ENCODE data around the gene IL4I1. TPM values are rescaled to one million over a fixed set of nuclear protein-coding genes. Genes with fewer than 3 reads are reported as not detected.

IL4I1 gene
- total RNA-seq, 1 experiment from 2014 or later: 1.5 TPM

DNA sequence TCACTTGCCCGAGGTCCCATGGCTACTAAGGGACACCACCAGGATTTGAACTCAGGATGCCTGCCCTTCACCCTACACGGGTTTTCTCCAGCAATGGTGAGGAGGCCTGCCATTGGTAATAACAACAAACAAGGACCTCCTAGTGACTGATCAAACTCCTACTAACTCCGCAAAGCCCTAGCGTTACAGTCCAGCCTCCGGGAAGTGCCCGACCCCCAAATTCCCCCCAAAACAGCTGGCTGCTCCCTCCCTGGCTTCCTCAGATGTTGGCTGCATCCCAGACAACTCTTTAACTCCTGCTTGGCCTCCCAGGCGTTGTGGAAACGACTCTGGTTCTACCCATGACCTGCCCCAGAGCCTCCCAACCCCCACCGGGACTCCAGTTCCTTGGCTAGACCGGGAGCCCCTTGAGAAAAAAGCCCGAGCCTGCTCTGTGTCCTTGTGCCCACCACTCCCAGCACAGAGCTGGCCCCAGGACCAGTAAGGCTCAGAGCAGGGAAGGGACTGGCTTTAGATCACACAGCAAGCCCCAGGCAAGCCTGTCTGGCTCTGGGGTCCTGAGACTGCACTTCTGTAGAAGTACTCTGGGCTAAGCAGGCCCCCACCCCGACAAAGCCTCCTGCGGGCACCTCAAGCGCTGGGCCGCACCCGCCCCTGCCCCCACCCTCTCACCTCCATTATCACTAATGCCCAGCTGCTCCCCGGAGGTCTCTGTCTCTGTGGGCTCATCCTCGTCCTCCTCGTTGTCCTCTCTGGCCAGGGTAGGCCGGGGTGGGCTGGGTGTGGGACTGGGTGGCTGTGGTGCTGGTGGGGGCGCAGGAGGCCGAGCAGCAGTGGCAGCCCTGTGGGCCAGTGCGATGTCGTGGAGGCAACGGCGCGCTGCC is 24.2 kb downstream of the IL4I1 start:
- no peak overlapping the region for H3K4me3 ChIP-seq (ENCODE audit: low read depth in 2 of 2, low read length in 2 of 2)
- DNase-seq (ENCODE audit: low read depth, low spot score) (no peak), ATAC-seq (no peak)
- BruUV-seq (replicated peaks): no TSS peak
- no peaks in the 10 kb centered on the region for H3K9me3 ChIP-seq (ENCODE audit: control insufficient read depth, insufficient read depth, low read depth, low read length)
- in situ Hi-C loops (cut with HindIII; ENCODE audit: low pct_unique_long_range_greater_than_20kb, low sequenced_read_pairs) (no loop called here), intact Hi-C loops (cut with micrococcal nuclease; ENCODE audit: unreplicated experiment) (no loop called here)
- peak overlapping the region; percentile 40 for H3K27ac ChIP-seq (ENCODE audit: low read length)
- H3K4me1 ChIP-seq (ENCODE audit: control insufficient read depth, insufficient read depth, low read length): peaks cover 25% of the 10 kb centered on the region
- H3K36me3 ChIP-seq (ENCODE audit: control insufficient read depth, insufficient read depth, low read length): peaks cover 5% of the 10 kb centered on the region; the same call in 1 of the 2 replicates
- TF ChIP-seq SIN3A (IDR thresholded peaks at IDR 0.05; ENCODE audit: borderline replicate concordance, insufficient read depth, low read depth, low read length): no peak
- TF ChIP-seq, protein P1, sequence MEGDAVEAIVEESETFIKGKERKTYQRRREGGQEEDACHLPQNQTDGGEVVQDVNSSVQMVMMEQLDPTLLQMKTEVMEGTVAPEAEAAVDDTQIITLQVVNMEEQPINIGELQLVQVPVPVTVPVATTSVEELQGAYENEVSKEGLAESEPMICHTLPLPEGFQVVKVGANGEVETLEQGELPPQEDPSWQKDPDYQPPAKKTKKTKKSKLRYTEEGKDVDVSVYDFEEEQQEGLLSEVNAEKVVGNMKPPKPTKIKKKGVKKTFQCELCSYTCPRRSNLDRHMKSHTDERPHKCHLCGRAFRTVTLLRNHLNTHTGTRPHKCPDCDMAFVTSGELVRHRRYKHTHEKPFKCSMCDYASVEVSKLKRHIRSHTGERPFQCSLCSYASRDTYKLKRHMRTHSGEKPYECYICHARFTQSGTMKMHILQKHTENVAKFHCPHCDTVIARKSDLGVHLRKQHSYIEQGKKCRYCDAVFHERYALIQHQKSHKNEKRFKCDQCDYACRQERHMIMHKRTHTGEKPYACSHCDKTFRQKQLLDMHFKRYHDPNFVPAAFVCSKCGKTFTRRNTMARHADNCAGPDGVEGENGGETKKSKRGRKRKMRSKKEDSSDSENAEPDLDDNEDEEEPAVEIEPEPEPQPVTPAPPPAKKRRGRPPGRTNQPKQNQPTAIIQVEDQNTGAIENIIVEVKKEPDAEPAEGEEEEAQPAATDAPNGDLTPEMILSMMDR (IDR thresholded peaks at IDR 0.05): no peak
- ChIA-PET POLR2A (no interaction called here), CTCF (no interaction called here)
- H3K27me3 ChIP-seq (ENCODE audit: control insufficient read depth, insufficient read depth, low read length): no peaks in the 10 kb centered on the region

DNA sequence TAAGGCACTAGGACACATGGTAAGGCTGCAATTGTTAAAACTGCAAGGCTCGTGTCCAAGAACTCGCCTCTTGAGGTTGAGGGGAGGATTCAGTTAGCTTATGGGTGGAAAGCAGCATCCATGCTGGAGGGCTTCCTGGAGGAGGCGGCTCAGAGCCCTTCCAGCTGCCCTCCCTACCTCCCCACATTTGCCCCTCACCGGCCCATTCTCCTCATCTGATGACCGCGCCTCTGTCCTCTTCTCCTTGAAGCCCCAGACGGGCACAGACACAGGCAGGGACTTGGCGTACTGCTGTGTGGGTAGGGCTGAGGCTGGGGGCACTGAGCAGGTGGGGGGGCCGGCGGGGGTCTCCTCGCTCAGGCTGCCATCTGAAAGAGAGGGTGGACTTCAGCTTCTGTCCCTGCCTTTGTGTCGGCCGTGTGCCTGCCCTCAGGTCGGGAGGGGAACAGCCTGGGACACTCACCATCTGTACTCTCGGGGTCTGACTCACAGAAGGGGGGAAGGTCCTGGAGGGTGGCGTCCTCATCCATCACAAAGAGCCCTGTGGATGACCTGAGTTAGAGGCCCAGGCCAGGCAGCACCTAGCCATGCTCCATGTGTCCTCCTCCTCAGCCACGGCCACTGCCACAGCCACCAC is 25.2 kb downstream of the IL4I1 start:
- Histone ChIP-seq H3K9me3 (ENCODE audit: control insufficient read depth, insufficient read depth, low read depth, low read length) (no peaks in the 10 kb centered on the region), H3K4me1 (ENCODE audit: control insufficient read depth, insufficient read depth, low read length) (peaks cover 25% of the 10 kb centered on the region), H3K27ac (ENCODE audit: low read length) (no peak overlapping the region; the same call in 1 of the 2 replicates), H3K36me3 (ENCODE audit: control insufficient read depth, insufficient read depth, low read length) (peaks cover 5% of the 10 kb centered on the region; the same call in 1 of the 2 replicates), H3K27me3 (ENCODE audit: control insufficient read depth, insufficient read depth, low read length) (no peaks in the 10 kb centered on the region), H3K4me3 (ENCODE audit: low read depth in 2 of 2, low read length in 2 of 2) (no peak overlapping the region)
- TF ChIP-seq POLR2AphosphoS5 (IDR thresholded peaks at IDR 0.05; ENCODE audit: low read depth, low read length) (no peak), SIN3A (IDR thresholded peaks at IDR 0.05; ENCODE audit: borderline replicate concordance, insufficient read depth, low read depth, low read length) (no peak), TCF7L2 (IDR thresholded peaks at IDR 0.05; ENCODE audit: low read depth, low read length) (no peak)
- TF ChIP-seq, protein P1 (IDR thresholded peaks at IDR 0.05): no peak
- TF ChIP-seq, protein P2, sequence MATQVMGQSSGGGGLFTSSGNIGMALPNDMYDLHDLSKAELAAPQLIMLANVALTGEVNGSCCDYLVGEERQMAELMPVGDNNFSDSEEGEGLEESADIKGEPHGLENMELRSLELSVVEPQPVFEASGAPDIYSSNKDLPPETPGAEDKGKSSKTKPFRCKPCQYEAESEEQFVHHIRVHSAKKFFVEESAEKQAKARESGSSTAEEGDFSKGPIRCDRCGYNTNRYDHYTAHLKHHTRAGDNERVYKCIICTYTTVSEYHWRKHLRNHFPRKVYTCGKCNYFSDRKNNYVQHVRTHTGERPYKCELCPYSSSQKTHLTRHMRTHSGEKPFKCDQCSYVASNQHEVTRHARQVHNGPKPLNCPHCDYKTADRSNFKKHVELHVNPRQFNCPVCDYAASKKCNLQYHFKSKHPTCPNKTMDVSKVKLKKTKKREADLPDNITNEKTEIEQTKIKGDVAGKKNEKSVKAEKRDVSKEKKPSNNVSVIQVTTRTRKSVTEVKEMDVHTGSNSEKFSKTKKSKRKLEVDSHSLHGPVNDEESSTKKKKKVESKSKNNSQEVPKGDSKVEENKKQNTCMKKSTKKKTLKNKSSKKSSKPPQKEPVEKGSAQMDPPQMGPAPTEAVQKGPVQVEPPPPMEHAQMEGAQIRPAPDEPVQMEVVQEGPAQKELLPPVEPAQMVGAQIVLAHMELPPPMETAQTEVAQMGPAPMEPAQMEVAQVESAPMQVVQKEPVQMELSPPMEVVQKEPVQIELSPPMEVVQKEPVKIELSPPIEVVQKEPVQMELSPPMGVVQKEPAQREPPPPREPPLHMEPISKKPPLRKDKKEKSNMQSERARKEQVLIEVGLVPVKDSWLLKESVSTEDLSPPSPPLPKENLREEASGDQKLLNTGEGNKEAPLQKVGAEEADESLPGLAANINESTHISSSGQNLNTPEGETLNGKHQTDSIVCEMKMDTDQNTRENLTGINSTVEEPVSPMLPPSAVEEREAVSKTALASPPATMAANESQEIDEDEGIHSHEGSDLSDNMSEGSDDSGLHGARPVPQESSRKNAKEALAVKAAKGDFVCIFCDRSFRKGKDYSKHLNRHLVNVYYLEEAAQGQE (IDR thresholded peaks at IDR 0.05; ENCODE audit: insufficient read depth in 1 of 2, low read depth in 2 of 2, low read length in 1 of 2): no peak
- no TSS peak for BruUV-seq (replicated peaks)
- CTCF ChIA-PET: no interaction called here
- no peak for DNase-seq (ENCODE audit: low read depth, low spot score)
- POLR2A ChIA-PET: no interaction called here
- intact Hi-C loops (cut with micrococcal nuclease; ENCODE audit: unreplicated experiment): no loop called here
- in situ Hi-C loops (cut with HindIII; ENCODE audit: low pct_unique_long_range_greater_than_20kb, low sequenced_read_pairs): no loop called here
- no peak for ATAC-seq

All from Panc1 (cell line).